ENCODE measurements around the gene ESPL1.

- TF ChIP-seq SP1 (IDR thresholded peaks at IDR 0.05), result no peak
- TF ChIP-seq SUZ12 (IDR thresholded peaks at IDR 0.05), result no peak
Observed at GRCh38 chr12:53223389-53224060, 44.6 kb upstream of the ESPL1 start.
